Lower leg skin (tissue), 3 donors: ENCODE data around the gene POLA2.

ENCODE experiments used
- POLR2A ChIP-seq, 2 donors: fragments of 450-650 bp; IDR thresholded peaks; one replicate each; pipeline ENCODE4 v1.6.1; 2016 to 2017; ENCODE audit warnings: antibody characterized with exemption in 2 of 2, mild to moderate bottlenecking in 1 of 2, moderate library complexity in 1 of 2
- TF ChIP-seq, protein P1 (sequence below), 3 donors: fragments of 450-650 bp; IDR thresholded peaks; one replicate each; pipeline ENCODE4 v1.5.1; 2016; ENCODE audit warnings: antibody characterized with exemption in 3 of 3, mild to moderate bottlenecking in 3 of 3, moderate library complexity in 2 of 3

DNA sequence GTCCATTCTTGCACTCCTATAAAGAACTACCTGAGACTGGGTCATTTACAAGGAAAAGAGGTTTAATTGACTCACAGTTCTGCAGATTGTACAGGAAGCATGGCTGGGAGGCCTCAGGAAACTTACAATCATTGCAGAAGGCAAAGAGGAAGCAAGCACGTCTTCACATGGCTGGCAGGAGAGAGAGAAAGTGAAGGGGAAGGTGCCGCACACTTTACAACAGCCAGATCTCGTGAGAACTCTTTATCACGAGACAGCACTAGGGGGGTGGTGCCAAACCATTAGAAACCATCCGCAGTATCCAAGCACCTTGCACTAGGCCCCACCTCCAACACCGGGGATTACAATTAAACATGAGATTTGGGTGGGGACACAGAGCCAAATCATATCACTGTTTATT, 19.4 kb upstream of the POLA2 start:
- TF ChIP-seq, protein P1, sequence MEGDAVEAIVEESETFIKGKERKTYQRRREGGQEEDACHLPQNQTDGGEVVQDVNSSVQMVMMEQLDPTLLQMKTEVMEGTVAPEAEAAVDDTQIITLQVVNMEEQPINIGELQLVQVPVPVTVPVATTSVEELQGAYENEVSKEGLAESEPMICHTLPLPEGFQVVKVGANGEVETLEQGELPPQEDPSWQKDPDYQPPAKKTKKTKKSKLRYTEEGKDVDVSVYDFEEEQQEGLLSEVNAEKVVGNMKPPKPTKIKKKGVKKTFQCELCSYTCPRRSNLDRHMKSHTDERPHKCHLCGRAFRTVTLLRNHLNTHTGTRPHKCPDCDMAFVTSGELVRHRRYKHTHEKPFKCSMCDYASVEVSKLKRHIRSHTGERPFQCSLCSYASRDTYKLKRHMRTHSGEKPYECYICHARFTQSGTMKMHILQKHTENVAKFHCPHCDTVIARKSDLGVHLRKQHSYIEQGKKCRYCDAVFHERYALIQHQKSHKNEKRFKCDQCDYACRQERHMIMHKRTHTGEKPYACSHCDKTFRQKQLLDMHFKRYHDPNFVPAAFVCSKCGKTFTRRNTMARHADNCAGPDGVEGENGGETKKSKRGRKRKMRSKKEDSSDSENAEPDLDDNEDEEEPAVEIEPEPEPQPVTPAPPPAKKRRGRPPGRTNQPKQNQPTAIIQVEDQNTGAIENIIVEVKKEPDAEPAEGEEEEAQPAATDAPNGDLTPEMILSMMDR (IDR thresholded peaks at IDR 0.05) = no peak
- TF ChIP-seq POLR2A (IDR thresholded peaks at IDR 0.05) = no peak
